Transverse colon (tissue), 4 donors: ENCODE data around the gene PON3. TPM values are rescaled to one million over a fixed set of nuclear protein-coding genes. Genes with fewer than 3 reads are reported as not detected.
A peak's percentile ranks its signal among the peaks of the same experiment; 100 is the strongest.

Experiments
- DNase-seq: peaks from one replicate; pipeline ENCODE4 v3.0.0-alpha.2; 2019
- H3K27ac ChIP-seq, 4 donors: fragments of 200-600 bp; sonication (generic); 2 replicates each; pipeline ENCODE4 v1.5.1; 2016 to 2018; ENCODE audit warnings: inconsistent platforms in 4 of 4
- H3K27me3 ChIP-seq: fragments of 200-600 bp; sonication (generic); 2 replicates; pipeline ENCODE4 v1.5.1; 2017; ENCODE audit warnings: inconsistent platforms
- H3K36me3 ChIP-seq, 4 donors: fragments of 200-600 bp; sonication (generic); 2 replicates each; pipeline ENCODE4 v1.5.1; 2017 to 2019; ENCODE audit warnings: inconsistent platforms in 4 of 4
- H3K4me1 ChIP-seq, 4 donors: fragments of 200-600 bp; sonication (generic); 2 replicates each; pipeline ENCODE4 v1.5.1; 2017 to 2020; ENCODE audit warnings: inconsistent platforms in 4 of 4
- H3K4me3 ChIP-seq, 4 donors: fragments of 200-600 bp; sonication (generic); 1 replicate in 1 of 4; 2 replicates in 3 of 4; pipeline versions ENCODE4 v1.5.1 to v1.6.1; 2017 to 2019; ENCODE audit warnings: inconsistent platforms in 4 of 4
- H3K9me3 ChIP-seq, 2 donors: fragments of 200-600 bp; sonication (generic); 2 replicates each; pipeline ENCODE4 v1.5.1; 2017 to 2019; ENCODE audit warnings: inconsistent platforms in 2 of 2
- CTCF ChIP-seq, 5 experiments: fragments of 200-600 bp in 3 of 5; fragments of 450-650 bp in 2 of 5; sonication (generic) in 3 of 5; IDR thresholded peaks; 1 replicate in 2 of 5; 2 replicates in 3 of 5; pipeline ENCODE4 v1.5.1; 2016 to 2017; ENCODE audit warnings: antibody characterized with exemption in 5 of 5, inconsistent platforms in 3 of 5, mild to moderate bottlenecking in 2 of 5, moderate library complexity in 1 of 5
- EP300 ChIP-seq: sonication (generic); formaldehyde crosslinking; IDR thresholded peaks from one replicate; pipeline ENCODE4 v1.6.1; 2017; ENCODE audit warnings: antibody characterized with exemption, low read depth
- POLR2A ChIP-seq: fragments of 450-650 bp; IDR thresholded peaks from one replicate; pipeline ENCODE4 v1.6.1; 2016; ENCODE audit warnings: antibody characterized with exemption, mild to moderate bottlenecking, moderate library complexity
- POLR2AphosphoS5 ChIP-seq, 3 donors: sonication (generic); formaldehyde crosslinking; IDR thresholded peaks; one replicate each; pipeline ENCODE4 v1.6.1; 2016; ENCODE audit warnings: antibody characterized with exemption in 3 of 3
- WGBS, 2 donors: methylation state at CpG; one replicate each; pipeline ENCODE4 v1.1.5; 2018; ENCODE audit warnings: low coverage in 1 of 2; 5-methylcytosine and 5-hydroxymethylcytosine counted together
- in situ Hi-C, 4 donors: fragments of 200-750 bp; cut with MboI; loops; one replicate each; pipeline versions ENCODE4 v1.15.0 to v1.15.1; 2017; ENCODE audit warnings: low sequenced_read_pairs in 3 of 4, low pct_ligation_motif_present in 1 of 4, low pct_unique_long_range_greater_than_20kb in 1 of 4
- intact Hi-C: fragments of 100-400 bp; cut with DNase I; formaldehyde crosslinking; loops from one replicate; pipeline ENCODE4 v1.15.1; 2023; ENCODE audit warnings: low total_unique reads
- total RNA-seq, 4 donors: library from RNA; depleted of rRNA; stranded (reverse); fragments of >200 nt; gene quantifications; one replicate each; pipeline ENCODE4 v1.1.0, GENCODE V29; 2016

PON3 gene
- 1 to 10 TPM in 2 of 4 donors, under 1 TPM in 1, not detected in 1; 0.60 to 4.2 (median 3.0) TPM for total RNA-seq

- peak within 1 kb of the TSS; percentile 33 to 58 (median 42) for H3K4me3 ChIP-seq
- peaks cover 11% of the 10 kb centered on the region for H3K27me3 ChIP-seq
- H3K36me3 ChIP-seq = no peaks in the 10 kb centered on the region
- intact Hi-C loops = no loop called here
- peak; percentile 48 for DNase-seq
- no peaks in the 10 kb centered on the region for H3K9me3 ChIP-seq
- in situ Hi-C loops = no loop called here
- peak within 1 kb of the TSS; percentile 20 to 55 (median 39) for H3K27ac ChIP-seq
- peak; percentile 1 to 31 (median 6) for TF ChIP-seq CTCF (IDR thresholded peaks at IDR 0.05)
- TF ChIP-seq EP300 = no peak
- TF ChIP-seq POLR2AphosphoS5 (IDR thresholded peaks at IDR 0.05) = peak in 1 of 3 donors; percentile 13
- TF ChIP-seq POLR2A = peak; percentile 27
- WGBS, 2 donors = 27 to 32% methylated on average over 5 to 56 of the region's 68 CpGs
- peaks cover 0 to 9% (median 4%) of the 10 kb centered on the region in 4 donors for H3K4me1 ChIP-seq
Observed at GRCh38 chr7:95396136-95397032, at the start of gene PON3. Gene PON3 (minus strand): TSS chr7:95396375. CDS start chr7:95396350, 25 bp downstream.

DNA sequence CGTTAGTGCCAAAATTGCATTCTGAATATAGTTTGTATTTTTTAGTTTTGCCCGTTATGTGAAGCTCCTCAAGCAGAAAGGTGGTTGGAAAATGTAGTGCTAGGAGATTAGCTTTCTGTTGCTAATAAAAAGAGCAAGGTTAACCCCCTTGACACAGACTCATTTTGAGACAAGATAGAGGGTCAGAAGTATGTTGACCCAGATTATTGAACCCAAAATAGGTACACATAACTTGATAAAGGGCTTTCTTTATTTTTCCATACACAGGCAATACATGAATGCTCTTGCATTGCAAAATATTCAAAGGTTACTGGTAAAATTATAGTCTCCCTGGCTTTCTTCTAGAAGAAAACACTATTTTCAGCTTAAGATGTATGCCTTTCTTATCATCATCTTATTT is 48.6 kb upstream of the PON3 start:
- no peak for DNase-seq
- Histone ChIP-seq H3K36me3 (no peaks in the 10 kb centered on the region), H3K4me3 (no peak overlapping the region), H3K4me1 (no peaks in the 10 kb centered on the region), H3K27ac (no peak overlapping the region), H3K9me3 (no peaks in the 10 kb centered on the region), H3K27me3 (no peaks in the 10 kb centered on the region)
- intact Hi-C loops (no loop called here), in situ Hi-C loops (no loop called here)
- TF ChIP-seq CTCF (IDR thresholded peaks at IDR 0.05) (no peak), POLR2AphosphoS5 (IDR thresholded peaks at IDR 0.05) (no peak), POLR2A (no peak), EP300 (no peak)
- 75 to 85% methylated on average over 2 of the region's 2 CpGs for WGBS, 2 donors

DNA sequence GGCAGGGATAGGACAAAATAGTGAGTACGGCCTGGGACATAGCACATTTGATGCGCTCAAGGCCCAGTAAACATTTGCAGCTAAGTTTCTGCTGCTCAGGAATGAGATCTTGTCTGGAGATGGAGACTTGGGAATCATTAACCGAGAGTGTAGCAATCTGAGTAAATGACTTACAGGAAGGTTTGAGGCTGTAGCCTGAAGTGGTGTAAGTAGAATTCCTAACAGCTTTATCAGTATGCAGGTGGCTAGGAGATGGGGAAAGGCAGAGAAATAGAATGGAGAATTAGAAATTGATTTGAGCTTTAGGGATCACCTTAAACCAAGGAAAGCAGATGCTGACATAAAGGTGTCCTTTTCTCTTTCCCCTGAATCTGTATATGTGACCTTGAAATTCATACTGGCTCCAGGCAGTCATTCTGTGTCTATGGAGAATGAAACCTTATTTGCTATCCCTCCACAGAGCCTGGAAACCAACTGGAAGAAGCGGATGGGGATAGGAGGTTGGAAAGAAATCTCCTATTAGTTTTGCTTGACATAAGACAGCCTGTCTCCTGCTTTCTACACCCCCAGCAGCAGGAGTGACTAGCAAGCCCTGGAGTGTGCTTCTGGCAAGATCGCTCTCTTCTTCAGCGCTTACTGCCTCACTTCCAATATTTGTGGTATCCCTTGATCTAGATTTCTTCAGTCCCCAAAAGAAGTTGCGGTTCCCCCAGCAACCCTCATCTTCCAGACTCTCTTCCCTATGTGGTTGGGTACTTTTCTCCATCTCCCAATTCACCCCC is 45.1 kb upstream of the PON3 start:
- no peak for DNase-seq
- 66 to 82% methylated on average over 6 to 7 of the region's 7 CpGs for WGBS, 2 donors
- H3K4me1 ChIP-seq = no peaks in the 10 kb centered on the region
- TF ChIP-seq POLR2A = no peak
- peak in 1 of 3 donors; percentile 14 for TF ChIP-seq POLR2AphosphoS5 (IDR thresholded peaks at IDR 0.05)
- no peak for TF ChIP-seq CTCF (IDR thresholded peaks at IDR 0.05)
- H3K4me3 ChIP-seq = no peak overlapping the region
- no peaks in the 10 kb centered on the region for H3K9me3 ChIP-seq
- peak overlapping the region in 1 of 4 donors; percentile 10 for H3K27ac ChIP-seq
- intact Hi-C loops (no loop called here), in situ Hi-C loops (no loop called here)
- no peaks in the 10 kb centered on the region for H3K36me3 ChIP-seq
- H3K27me3 ChIP-seq = no peaks in the 10 kb centered on the region

DNA sequence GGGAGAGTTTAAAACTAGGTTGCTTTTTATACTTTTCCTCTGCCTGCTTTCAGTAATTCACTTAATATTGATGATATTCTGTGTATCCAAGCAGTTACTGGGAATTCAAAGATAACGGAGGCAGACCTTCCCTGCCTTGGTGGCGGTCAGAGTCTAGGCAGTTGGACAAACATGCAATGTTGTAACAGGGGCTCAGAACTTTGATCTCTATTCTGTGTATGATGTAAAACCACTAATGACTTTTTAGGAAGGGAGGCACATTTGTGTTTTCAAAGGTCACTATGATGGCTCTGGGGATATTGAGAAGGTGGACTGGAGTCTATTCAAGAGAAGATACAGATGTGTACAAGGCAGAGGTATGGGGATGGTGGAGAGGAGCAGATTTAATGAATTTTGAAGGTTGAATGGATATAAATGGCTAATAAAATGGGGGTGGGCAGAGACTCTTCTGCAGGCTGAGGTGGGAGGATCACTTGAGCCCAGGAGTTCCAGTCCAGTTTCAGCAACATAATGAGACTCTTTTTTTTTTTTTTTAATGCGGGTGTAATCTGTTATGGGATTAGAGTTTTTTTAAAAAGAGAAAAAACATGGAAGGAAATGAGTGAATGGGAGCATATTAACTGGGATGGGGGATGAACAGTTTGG is 44.3 kb upstream of the PON3 start:
- no peak for DNase-seq
- no peaks in the 10 kb centered on the region for H3K36me3 ChIP-seq
- H3K4me3 ChIP-seq = no peak overlapping the region
- peak overlapping the region in 1 of 4 donors; percentile 10 for H3K27ac ChIP-seq
- no peaks in the 10 kb centered on the region for H3K27me3 ChIP-seq
- in situ Hi-C loops = no loop called here
- intact Hi-C loops = no loop called here
- no peak for TF ChIP-seq EP300
- no peak for TF ChIP-seq CTCF (IDR thresholded peaks at IDR 0.05)
- TF ChIP-seq POLR2AphosphoS5 (IDR thresholded peaks at IDR 0.05) = no peak
- TF ChIP-seq POLR2A = no peak
- H3K4me1 ChIP-seq = peaks cover 0 to 2% (median 1%) of the 10 kb centered on the region in 4 donors
- no peaks in the 10 kb centered on the region for H3K9me3 ChIP-seq
- 55 to 72% methylated on average over 3 of the region's 3 CpGs for WGBS, 2 donors
